GM18507 (cell line): Measurements from ENCODE around the gene TBC1D24.
"Not testable (repeated sequence)": the region's sequence is repeated elsewhere in the genome, so short reads cannot be mapped to it uniquely, and the experiment has no call there.

ENCODE experiments used
- DNase-seq: peaks from one replicate; pipeline ENCODE4 v3.0.0; 2011; ENCODE audit warnings: low read depth; ENCODE audit not compliant: insufficient read length; ENCODE audit errors: extremely low spot score
- FAIRE-seq: peaks from 2 replicates; lab custom pipeline; 2011; peaks lifted over from hg19 to GRCh38; lab: Jason Lieb, UNC

Gene TBC1D24

DNA sequence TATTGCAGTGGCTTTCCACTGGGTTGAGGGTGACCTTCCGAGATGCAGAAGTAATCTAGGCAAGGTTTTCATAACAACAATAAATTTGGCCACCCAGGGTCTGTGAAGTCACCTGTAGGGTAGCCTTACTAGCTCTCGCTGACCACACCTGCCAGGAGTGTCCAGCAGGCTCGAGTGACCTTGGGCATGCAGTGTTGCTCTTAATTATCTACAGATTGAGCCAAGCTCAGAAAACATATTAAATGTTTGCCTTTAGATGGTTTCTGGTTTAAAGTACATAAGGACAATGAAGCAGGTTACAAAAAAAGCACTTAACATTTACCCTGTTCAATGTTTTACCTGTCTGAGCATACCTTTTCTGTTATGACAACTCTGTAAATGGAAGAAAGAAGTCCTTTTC, 1.8 kb downstream of the TBC1D24 start:
- FAIRE-seq: no peak
- no peak for DNase-seq

DNA sequence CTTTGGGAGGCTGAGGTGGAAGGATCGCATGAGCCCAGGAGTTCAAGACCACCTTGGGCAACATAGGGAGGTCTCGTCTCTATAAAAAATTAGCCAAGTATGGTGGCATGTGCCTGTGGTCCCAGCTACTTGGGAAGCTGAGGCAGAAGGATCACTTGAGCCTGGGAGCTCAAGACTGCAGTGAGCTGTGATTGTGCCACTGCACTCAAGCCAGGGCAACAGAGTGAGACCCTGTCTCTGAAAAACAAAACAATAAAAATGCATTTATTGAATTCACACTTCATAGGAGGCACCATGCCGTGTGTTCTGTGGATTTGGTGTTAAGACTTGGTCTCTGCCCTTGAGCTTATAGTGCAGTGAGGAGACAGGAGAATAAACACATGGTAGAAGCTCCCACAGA, 2.4 kb downstream of the TBC1D24 start:
- DNase-seq: no peak
- FAIRE-seq: no peak

DNA sequence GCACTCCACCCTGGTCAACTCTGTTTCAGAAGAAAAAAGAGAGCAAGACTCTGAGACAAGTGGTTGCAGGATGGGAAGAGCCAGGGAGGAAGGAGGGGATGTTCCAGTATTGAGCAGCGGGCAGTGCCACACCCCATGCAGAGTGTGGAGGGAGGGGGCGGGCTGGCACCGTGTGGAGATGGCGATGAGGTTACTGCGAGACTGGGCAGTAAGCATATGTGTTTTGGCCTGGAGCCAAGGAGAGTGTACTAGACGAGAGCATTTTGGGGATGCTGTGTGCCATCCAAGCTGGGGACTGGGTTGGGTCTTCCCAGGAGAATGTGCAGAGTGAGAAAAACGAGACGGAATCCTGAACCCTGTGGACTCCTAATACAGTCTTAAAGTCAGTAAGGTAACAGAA, 3.4 kb downstream of the TBC1D24 start:
- no peak for FAIRE-seq
- no peak for DNase-seq

DNA sequence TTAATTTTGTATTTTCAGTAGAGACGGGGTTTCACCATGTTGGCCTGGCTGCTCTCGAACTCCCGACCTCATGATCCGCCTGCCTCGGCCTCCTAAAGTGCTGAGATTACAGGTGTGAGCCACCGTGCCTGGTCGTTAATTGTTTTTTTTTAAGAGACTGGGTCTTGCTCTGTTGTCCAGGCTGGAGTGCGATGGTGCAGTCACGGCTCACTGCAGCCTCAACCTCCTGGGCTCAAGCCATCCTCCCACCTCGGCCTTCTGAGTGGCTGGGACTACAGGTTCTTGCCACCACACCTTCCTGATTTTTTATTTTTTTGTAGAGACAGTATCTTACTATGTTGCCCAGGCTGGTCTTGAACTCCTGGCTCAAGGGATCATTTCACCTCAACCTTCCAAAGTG, 5.1 kb downstream of the TBC1D24 start:
- not testable (repeated sequence) for DNase-seq, FAIRE-seq

DNA sequence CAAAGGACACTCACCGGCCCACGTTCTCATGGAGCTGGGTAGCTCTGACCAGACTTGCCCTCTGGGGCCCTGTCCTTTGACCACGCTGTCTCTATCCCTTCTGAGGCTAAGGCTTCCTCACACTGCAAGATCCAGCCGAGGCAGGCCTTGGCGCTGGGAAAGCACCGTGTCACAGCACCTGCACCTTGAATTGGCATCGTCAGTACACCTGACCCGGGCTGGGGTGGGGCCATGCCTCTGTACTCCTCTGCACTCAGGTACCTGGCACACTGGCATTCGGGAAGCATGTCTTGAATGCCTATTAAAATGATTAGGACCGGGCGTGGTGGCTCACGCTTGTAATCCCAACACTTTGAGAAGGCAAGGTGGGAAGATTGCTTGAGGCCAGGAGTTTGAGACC, 6.0 kb downstream of the TBC1D24 start:
- FAIRE-seq (no peak), DNase-seq (no peak)

DNA sequence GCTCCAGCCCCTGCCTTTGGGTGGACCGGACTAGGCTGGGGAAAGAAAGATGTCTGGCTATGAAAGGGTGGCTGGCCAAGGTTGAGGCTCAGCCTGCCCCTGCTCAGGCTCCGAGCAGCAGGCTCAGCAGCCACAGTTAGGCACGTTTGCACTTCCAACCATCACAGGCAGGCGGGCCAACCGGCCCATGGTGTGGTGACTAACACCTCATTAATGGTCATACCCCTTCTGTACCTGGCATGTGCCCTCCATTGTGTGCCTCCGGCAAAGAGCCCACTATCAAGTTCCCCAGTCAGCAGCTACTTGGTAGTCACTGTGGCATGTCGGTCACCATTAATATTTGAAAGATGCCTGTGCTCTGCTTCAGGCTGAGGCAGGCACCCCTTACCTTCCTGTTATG, 6.7 kb downstream of the TBC1D24 start:
- DNase-seq: no peak
- FAIRE-seq: no peak

DNA sequence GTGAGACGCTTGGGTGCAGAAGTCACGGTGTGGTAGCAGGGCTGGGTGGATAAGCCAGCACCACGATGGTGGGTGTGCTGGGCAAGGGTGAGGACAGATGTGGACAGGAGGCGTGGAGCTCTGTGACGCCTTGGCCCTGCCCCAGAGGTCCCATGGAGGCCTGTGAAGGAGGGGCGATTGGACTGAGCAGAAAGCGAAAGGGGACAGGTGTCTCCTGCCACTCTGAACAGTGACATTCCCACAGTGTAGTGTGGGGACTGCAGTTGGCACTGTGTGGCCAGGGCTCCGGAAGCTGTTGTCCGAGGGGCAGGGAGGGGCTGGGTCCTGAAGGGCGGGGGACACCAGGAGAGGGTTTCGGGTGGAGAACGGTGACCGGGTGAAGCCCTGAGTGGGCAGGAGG, 7.3 kb downstream of the TBC1D24 start:
- FAIRE-seq (no peak), DNase-seq (no peak)

DNA sequence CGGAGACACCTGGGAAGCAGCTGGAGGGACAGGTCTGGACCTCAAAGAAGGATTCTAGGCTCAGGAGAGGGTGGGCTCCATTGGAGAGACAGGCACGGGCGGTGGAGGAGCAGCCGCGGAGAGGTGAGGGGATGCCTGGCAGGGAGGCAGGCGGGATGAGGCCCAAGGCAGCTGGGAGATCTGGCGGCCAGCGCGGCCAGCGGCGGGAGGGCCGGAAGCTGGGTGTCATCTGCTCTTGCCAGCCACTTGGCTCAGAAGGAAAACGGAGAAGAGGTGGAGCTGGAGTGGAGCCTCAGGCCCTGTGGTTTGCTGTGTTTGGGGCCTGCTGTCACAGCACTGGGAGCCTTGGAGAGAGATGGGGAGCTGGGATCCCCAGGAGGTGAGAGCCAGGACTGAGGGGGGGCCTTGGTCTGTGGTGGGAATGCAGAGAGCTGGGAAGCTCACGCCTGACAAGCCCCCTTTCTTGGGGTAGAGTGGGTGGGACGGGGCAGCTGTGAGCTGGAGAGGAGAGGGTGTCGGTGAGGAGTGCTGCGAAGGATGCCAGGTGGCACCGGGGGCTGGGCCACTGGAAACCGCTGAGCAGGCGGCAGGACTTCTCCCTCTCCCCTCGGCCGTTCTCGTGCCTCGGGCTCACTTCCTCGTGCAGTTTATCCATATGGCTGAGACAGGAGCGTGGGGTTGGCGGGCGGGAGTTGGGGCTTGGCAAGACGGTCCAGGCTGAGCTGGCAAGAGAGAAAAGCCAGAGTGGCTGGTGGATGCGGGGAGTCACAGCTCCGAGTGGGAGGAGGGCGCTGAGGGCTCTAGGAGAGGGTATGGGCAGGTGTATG, 8.0 kb downstream of the TBC1D24 start:
- DNase-seq (no peak), FAIRE-seq (no peak)

DNA sequence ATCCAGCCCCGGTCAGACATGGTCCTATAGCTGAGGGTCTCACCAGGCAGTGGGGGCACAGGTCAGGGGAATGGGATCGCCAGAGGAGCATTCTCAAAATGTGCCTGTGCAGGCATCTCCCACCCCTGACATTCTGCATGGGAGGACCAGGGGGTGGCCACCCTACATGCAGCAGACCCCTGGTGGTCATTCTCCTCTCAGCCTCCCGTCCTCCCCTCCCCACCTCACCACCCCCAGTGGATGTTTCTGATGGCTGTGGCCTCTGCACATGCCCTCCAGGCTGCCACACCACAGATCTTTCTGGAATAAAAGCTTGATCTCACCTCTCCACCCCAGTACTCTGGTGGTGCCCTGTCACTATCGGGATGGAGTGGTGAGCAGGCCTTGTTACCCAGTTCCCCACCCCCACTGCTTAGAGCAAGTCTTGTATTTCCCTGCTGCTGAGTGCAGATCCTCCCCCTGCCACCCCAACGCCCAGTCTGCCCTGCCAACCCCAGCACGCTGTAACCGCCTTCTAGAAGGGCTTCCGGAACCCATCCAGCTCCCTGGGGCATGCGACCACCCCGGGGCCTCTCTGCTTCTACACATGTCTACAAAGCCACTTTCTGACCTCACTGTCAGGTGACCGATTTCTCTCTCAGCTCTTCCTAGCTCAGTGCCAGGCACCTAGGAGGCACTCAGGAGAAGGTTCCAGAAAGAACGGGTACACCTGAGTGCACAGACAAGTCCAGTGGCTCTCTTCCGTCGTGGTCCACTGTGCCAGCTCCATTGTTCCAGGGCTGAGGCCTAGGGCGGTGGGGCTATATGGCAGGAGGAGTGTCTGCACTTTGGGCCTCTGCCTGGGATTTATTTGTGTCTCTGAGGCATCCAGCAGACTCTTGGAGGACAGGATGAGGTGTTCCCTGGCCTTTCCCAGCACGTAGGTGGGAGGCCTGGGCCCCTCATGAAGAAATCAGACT, 9.3 kb downstream of the TBC1D24 start:
- FAIRE-seq: no peak
- DNase-seq: no peak

DNA sequence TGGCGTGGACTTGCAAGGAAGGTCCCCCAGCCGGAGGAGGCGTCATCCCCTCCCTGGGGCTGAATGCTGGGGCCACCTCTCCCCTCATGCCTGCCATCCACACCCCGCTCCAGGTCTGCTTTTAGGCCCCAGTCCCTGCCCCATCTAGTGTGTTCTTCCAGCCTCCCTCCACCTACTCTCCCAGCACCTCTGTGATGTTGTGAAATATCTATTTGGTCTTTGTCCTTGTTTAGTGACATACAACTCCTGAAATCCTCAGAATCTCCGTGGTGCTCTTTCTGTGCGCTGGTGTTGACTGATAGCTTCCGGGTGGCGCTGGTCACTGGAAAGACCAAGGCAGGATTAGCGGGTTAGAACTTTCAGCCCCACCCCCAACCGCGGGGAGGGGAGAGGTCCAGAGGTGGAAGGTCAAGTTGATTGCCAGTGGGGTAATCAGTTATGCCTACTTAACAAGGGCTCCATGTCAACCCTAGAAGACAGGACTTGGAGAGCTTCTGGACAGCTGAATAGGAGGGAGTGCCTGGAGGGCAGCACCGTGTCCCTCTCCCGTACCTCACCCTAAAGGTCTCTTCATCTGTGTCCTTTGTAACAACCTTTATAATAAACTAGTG, 10.1 kb downstream of the TBC1D24 start:
- no peak for DNase-seq
- FAIRE-seq: no peak

DNA sequence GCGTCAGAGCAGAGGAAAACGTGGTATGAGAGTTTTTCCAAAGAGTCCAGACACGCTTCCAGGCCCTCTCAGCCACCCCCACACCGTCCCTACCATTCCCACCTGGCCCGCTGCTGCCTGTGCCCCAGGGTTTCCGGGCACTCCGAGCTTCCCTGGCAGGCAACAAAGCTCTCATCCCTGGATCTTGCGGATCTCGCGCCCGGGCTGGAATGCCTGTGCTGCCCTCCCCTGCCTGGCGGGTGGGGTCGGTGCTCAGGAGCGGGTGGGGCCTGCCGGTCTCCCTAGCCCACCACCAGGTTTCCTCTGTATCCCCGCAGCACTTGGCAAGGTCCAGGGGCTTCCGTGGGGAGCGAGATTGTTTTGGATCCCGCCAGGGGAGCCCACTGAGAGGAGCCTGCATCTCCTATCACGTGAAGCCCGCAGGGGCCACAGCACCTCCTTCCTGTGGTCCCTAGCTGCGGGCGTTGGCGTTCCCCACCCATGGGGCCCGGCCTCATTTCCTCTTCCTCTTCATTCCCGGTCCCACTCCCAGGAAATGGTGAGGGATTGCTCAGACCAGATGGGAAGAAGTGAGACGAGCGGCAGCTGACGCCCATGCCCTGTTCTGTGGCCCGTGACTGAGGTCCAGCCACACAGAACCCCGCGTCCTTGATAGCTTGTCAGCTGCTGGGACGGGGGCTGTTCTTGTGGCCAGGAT, 11.0 kb downstream of the TBC1D24 start:
- FAIRE-seq (no peak), DNase-seq (no peak)

DNA sequence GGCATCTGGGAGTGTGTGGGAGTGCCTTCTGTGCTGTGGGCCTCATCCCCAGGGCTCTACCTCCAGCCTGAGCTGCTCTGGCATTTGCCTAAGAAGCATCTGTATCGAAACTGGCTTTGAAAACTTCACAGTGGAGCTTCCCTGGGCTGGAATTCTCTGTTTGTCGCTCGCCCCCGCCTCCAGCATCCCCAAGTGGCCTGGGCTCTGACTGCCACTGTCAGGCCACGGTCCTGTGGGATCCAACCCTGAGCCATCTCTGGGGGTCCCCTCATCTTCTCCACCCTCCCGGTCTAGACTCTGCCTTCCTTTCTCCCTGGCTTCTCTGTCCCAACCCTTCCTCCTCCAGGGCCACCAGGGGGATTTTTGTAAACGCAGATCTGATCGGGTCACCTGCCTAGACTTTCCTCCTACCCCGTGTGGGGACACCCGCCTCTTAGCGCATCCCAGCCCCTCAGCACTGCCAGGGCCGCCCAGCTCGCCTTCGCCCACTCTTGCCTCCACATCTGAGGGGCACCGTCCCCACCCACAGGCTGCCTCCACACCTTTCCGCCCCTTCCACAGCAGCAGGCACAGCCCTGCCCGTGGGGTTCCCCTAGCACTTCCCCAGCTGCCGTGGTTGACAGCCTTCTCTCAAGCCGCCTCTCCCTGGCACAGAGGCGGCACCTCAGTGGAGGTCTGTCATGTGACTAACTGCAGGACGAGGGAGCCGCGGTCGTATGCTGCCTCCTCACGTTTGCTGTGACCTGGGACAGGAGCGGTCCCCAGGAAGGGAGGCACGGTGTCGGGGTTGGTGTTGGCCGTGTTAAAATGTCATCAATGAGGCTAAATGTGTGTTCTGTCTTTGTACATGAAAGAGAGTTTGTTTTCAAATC, 12.0 kb downstream of the TBC1D24 start:
- DNase-seq: peak; percentile 71
- FAIRE-seq: peak; percentile 91

DNA sequence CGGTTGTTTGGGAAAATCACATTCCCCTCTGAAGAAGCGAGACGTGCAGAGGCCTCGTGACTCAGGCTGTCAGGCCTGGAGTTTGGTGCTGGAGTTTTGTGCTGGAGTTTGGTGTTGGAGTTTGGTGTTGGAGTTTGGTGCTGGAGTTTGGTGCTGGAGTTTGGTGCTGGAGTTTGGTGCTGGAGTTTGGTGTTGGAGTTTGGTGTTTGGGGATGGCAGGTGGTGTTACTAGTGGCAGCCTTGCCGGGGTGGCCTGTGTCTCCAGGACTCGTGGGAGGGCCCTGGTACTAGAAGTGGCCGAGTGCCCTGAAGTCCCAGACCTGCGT, 12.6 kb downstream of the TBC1D24 start:
- DNase-seq (no peak), FAIRE-seq (no peak)

DNA sequence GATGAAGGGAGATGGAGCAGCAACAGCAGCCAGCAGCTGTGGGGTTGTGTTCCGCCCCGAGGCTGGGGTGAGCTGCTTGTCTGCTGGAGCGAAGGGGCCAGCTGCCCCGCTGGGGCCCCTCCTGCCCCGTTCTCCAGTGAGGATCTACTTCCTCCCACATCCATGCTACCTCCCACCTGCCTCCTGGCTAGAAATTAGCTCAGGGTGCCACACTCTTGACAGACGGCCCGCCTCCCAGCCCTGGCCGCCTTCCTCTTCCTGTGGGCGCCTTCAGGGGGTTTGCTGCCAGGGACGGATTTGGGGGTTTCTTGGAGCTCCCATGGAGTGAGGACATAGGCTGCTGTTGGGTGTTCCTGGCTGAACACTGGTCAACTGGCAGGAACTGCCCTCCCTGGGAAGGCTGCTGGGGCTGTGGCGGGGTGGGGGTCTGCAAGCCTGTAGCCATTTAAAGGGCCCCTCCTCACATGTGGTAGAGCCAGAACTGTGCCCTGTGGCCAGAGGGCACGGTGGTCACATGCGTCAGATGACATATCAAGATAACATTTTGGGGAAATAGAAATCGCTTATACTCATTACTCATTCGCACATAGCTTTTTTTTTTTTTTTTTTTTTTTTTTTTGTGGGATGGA, 13.1 kb downstream of the TBC1D24 start:
- DNase-seq: no peak
- no peak for FAIRE-seq

DNA sequence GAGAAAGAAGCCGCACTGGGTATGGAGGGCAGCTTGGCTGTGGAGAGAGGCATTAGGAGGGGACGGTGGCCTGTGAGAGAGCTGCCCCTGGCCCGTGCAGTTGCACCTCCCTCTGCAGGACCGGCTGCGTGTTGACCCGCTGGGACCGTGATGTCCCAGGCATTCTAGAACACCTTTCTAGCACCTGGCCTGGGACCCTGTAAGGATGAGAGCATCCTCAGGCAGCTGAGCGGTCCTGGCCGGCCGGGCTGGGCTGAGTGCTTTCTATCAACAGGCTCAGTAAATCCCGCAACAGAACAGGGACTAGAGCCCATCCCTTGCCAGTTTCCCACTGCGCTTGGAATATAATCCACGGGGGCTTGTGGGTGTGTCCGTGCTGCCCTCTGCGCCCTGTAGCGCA, 14.7 kb downstream of the TBC1D24 start:
- DNase-seq: no peak
- no peak for FAIRE-seq

DNA sequence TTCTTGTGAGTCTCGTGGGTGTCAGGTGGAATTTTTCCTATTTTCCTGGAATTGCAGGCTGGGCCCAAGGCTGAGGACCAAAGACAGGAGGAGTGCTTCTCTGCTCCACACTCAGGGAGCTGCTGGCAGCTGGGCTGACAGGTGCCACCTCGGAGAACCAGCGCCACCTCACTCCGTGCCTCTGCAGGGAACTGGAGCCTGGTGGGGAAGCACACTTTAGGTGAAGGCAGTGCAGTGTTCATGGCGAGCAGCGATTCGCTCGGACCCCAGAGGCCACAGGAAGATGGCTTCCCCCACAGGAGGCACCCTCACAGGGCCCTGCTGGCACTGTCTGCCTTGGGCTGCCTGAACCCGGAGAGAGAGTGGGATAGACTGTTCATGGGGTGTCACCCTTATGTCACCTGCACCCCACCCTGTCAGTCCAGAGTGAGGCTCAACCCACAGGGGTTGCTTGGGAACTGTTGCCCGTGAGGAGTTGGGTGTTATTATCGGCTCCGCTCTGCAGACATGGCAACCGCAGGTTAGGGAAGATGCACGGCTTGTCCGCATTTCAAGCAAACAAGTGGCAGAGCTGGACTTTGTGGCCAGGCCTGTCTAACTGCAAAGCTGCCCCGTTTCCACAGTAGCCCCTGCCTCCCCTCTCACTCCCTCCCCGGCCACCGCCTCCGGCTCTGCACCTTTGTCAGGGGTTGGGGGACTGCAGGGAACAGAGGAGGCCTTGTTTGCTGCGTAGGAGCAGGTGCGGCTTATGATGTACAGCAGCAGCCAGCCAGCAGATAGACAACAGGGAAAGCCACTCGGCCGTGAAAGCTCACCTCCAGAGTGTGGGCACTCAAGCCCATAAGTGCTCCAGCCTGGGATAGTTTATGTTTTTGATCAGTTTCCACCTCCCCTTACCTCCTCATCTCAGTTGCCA, 15.5 kb downstream of the TBC1D24 start:
- FAIRE-seq: no peak

DNA sequence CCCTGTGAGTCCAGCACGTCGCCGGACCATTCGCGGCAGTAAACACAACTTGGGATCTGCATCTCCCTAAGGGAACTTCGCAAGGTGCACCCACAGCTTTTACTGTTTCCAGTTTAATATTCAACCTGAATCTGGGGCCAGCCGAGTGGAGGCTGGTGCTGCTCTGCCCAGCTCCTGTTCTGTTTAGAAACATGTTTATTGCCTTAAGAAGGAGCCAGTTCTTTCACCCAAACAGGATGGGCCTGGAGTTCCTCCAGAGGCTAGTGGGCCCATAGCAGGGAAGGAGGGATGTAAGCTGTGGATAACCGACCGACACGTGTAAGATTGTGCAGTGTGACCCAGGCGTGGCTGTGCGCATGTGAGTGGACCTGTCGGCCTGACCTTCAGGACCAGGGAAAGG, 17.4 kb downstream of the TBC1D24 start:
- DNase-seq (no peak), FAIRE-seq (no peak)

More for the DNA sequence above, 15.5 kb downstream of the TBC1D24 start:
- no peak for DNase-seq
